ENCODE data around the gene NOX1. TPM values are rescaled to one million over a fixed set of nuclear protein-coding genes. Genes with fewer than 3 reads are reported as not detected.

Gene NOX1
- total RNA-seq, 1 experiment from 2014 or later, result not detected

Small RNAs within 50 kb of the gene (small RNA-seq; reads per million reads assigned to genes)
- gene RF00411, result 0.20 reads per million

Other genes with a start within 250 kb of the NOX1 start
- gene TSPAN6, start 237.6 kb downstream of the NOX1 start, total RNA-seq (2014; rRNA removed; shearing (Covaris generic); ENCODE audit: low replicate concordance), result not detected in 2 replicates
- not detected in 2 replicates for gene SRPX2, start 230.2 kb downstream of the NOX1 start, total RNA-seq (2014; rRNA removed; shearing (Covaris generic); ENCODE audit: low replicate concordance)
- gene SYTL4, start 142.2 kb downstream of the NOX1 start, total RNA-seq (2014; rRNA removed; shearing (Covaris generic); ENCODE audit: low replicate concordance), result 0.30 and 1.2 TPM in 2 replicates
- gene CSTF2, start 54.0 kb downstream of the NOX1 start, total RNA-seq (2014; rRNA removed; shearing (Covaris generic); ENCODE audit: low replicate concordance), result 19.5 and 24.9 TPM in 2 replicates
- gene XKRX, start 54.6 kb upstream of the NOX1 start, total RNA-seq (2014; rRNA removed; shearing (Covaris generic); ENCODE audit: low replicate concordance), result not detected in 2 replicates
- not detected in 2 replicates for gene ARL13A, start 95.3 kb upstream of the NOX1 start, total RNA-seq (2014; rRNA removed; shearing (Covaris generic); ENCODE audit: low replicate concordance)
- 11.3 and 11.6 TPM in 2 replicates for gene TRMT2B, start 177.8 kb upstream of the NOX1 start, total RNA-seq (2014; rRNA removed; shearing (Covaris generic); ENCODE audit: low replicate concordance)
- 0.11 TPM in 1 of 2 replicates, not detected in the other for gene TMEM35A, start 204.5 kb upstream of the NOX1 start, total RNA-seq (2014; rRNA removed; shearing (Covaris generic); ENCODE audit: low replicate concordance)
- gene CENPI, start 223.8 kb upstream of the NOX1 start, total RNA-seq (2014; rRNA removed; shearing (Covaris generic); ENCODE audit: low replicate concordance), result 5.9 and 13.5 TPM in 2 replicates

All from Karpas-422 (cell line).